K562 (cell line): ENCODE measurements around the gene NDUFV3. TPM values are rescaled to one million over a fixed set of nuclear protein-coding genes. Genes with fewer than 3 reads are reported as not detected.
A peak's percentile ranks its signal among the peaks of the same experiment; 100 is the strongest.

ENCODE experiments used
- BCOR ChIP-seq: fragments of 450-650 bp; IDR thresholded peaks from 2 replicates; pipeline ENCODE4 v1.6.1; 2016
- HOXB6 ChIP-seq: fragments of 250-450 bp; sonication (Bioruptor Pico); IDR thresholded peaks from 2 replicates; pipeline ENCODE4 v1.5.1; 2022; ENCODE audit warnings: mild to moderate bottlenecking, borderline replicate concordance
- PHB2 ChIP-seq: fragments of 450-650 bp; IDR thresholded peaks from 2 replicates; pipeline ENCODE4 v1.6.1; 2017; ENCODE audit warnings: low read depth
- POLR2B ChIP-seq: fragments of 450-650 bp; IDR thresholded peaks from 2 replicates; pipeline ENCODE4 v1.6.1; 2018; ENCODE audit warnings: low read depth; ENCODE audit not compliant: partially characterized antibody
- POLR2H ChIP-seq: IDR thresholded peaks from 2 replicates; pipeline ENCODE4 v1.6.1; 2016; ENCODE audit warnings: missing genetic modification characterization, low read depth, mild to moderate bottlenecking, control low read depth, missing compliant biosample characterization, moderate library complexity
- SRSF3 ChIP-seq: fragments of 200-400 bp; formaldehyde crosslinking; IDR thresholded peaks from 2 replicates; pipeline ENCODE4 v1.6.1; 2016; ENCODE audit warnings: mild to moderate bottlenecking, low read length, moderate library complexity; ENCODE audit not compliant: insufficient read depth
- ZNF133 ChIP-seq: fragments of 250-450 bp; sonication (Bioruptor Pico); IDR thresholded peaks from 2 replicates; pipeline ENCODE4 v1.4.0; 2020; ENCODE audit warnings: mild to moderate bottlenecking
- polyA plus RNA-seq, 8 experiments: library from polyadenylated mRNA; depleted of rRNA in 4 of 8; stranded (reverse) in 5 of 8; unstranded in 3 of 8; fragments of >200 nt; fragmentation: Nextera tagmentation in 2 of 8; fragmentation: Illumina TruSeq in 1 of 8; extraction: Ambion mirVana in 2 of 8; extraction: Trizol in 1 of 8; gene quantifications; 2 replicates each; pipeline versions ENCODE4 v1.2.1 to v1.2.3, GENCODE V29; 2011 to 2014; ENCODE audit warnings: inconsistent platforms in 1 of 8, missing spikeins in 1 of 8
- total RNA-seq, 7 experiments: library from RNA; depleted of rRNA in 6 of 7; stranded (reverse); fragments of >200 nt in 6 of 7; fragmentation: Illumina TruSeq in 2 of 7; extraction: Trizol in 2 of 7; gene quantifications; 2 replicates each; pipeline versions ENCODE4 v1.2.1 to v1.2.3, GENCODE V29; 2011 to 2021; ENCODE audit warnings: low replicate concordance in 1 of 7
- TF ChIP-seq, protein P1 (sequence below): sonication (generic); IDR thresholded peaks from 2 replicates; pipeline ENCODE4 v1.6.1; 2016
- TF ChIP-seq, protein P2 (sequence below): fragments of 450-650 bp; IDR thresholded peaks from 2 replicates; pipeline ENCODE4 v1.6.1; 2017; ENCODE audit warnings: antibody characterized with exemption
- TF ChIP-seq, protein P3 (sequence below): sonication (generic); formaldehyde crosslinking; IDR thresholded peaks from 2 replicates; pipeline ENCODE4 v1.8.0; 2022; ENCODE audit warnings: missing genetic modification reagents, mild to moderate bottlenecking, moderate library complexity, borderline replicate concordance
- TF ChIP-seq, protein P4 (sequence below): fragments of 450-650 bp; IDR thresholded peaks from 2 replicates; pipeline ENCODE4 v1.6.1; 2016; ENCODE audit warnings: low read depth
- TF ChIP-seq, protein P5 (sequence below), 2 experiments: fragments of 450-650 bp in 1 of 2; sonication (generic) in 1 of 2; formaldehyde crosslinking in 1 of 2; IDR thresholded peaks in 1 of 2; conservative IDR thresholded peaks in 1 of 2; 2 replicates each; pipeline versions ENCODE4 v1.6.1 to v1.8.1; 2016 to 2023; ENCODE audit warnings: mild to moderate bottlenecking in 2 of 2, moderate library complexity in 2 of 2, inconsistent platforms in 1 of 2, missing genetic modification reagents in 1 of 2

NDUFV3 gene
- total and polyA plus RNA-seq, 9 of the 15 experiments (the other 6 are each of a cell fraction or from before 2014, with no cell fraction given) = 19.1 to 87.8 (median 74.3) TPM

DNA sequence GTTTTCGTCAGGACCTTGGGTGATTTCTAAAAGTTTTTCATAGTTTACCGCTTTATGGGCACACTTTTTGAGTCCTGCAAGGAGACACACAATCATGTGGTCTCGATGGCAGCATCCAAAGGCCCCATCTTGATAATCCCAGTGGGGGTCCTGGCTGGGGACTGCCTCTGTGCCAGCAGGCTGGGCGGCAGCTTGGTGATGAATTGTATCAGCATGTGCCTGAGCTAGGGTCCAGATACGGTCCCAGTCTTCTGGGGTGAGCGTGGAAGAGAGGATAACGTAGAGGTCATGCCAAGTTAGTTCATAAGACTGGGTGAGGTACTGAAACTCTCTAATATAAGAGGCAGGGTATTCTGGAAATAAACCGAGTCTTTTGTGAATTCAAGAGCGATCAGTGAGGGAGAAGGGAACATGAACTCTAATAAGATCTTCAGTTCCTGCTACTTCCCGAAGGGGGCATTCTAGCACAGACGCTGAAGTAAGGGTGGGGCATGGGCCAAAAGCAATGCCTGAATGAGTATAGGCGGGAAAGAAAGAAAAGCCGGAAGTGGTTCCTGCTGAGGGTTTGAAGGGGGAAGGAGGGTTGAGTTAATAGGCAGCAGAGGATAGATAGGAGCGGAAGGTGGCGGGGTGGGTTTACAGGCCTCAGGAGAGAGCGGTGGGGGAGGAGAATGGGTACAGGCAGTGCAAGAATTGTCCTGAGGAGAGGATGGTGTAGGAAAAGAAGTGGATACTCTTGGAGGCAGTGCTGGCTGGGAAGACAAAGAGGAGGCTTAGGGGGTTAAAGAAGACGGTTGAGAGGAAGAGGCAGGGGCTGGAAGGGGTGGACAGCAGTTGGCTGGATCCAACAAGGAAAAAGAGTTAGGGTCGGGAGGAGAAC, 30.7 kb downstream of the NDUFV3 start (continued):
- TF ChIP-seq, protein P1, sequence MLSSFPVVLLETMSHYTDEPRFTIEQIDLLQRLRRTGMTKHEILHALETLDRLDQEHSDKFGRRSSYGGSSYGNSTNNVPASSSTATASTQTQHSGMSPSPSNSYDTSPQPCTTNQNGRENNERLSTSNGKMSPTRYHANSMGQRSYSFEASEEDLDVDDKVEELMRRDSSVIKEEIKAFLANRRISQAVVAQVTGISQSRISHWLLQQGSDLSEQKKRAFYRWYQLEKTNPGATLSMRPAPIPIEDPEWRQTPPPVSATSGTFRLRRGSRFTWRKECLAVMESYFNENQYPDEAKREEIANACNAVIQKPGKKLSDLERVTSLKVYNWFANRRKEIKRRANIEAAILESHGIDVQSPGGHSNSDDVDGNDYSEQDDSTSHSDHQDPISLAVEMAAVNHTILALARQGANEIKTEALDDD = peak; percentile 71; the same call in 1 of the 2 replicates
- TF ChIP-seq PHB2 (peak; percentile 80), ZNF133 (CRISPR knock-in tag) (no peak), POLR2H (tag) (no peak), HOXB6 (CRISPR knock-in tag) (no peak), BCOR (peak; percentile 89), POLR2B (peak; percentile 89), SRSF3 (no peak)
- TF ChIP-seq, protein P2, sequence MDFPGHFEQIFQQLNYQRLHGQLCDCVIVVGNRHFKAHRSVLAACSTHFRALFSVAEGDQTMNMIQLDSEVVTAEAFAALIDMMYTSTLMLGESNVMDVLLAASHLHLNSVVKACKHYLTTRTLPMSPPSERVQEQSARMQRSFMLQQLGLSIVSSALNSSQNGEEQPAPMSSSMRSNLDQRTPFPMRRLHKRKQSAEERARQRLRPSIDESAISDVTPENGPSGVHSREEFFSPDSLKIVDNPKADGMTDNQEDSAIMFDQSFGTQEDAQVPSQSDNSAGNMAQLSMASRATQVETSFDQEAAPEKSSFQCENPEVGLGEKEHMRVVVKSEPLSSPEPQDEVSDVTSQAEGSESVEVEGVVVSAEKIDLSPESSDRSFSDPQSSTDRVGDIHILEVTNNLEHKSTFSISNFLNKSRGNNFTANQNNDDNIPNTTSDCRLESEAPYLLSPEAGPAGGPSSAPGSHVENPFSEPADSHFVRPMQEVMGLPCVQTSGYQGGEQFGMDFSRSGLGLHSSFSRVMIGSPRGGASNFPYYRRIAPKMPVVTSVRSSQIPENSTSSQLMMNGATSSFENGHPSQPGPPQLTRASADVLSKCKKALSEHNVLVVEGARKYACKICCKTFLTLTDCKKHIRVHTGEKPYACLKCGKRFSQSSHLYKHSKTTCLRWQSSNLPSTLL = peak; percentile 63; the same call in 1 of the 2 replicates
- TF ChIP-seq, protein P3, sequence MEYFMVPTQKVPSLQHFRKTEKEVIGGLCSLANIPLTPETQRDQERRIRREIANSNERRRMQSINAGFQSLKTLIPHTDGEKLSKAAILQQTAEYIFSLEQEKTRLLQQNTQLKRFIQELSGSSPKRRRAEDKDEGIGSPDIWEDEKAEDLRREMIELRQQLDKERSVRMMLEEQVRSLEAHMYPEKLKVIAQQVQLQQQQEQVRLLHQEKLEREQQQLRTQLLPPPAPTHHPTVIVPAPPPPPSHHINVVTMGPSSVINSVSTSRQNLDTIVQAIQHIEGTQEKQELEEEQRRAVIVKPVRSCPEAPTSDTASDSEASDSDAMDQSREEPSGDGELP = peak; percentile 65; the same call in 1 of the 2 replicates
- TF ChIP-seq, protein P4, sequence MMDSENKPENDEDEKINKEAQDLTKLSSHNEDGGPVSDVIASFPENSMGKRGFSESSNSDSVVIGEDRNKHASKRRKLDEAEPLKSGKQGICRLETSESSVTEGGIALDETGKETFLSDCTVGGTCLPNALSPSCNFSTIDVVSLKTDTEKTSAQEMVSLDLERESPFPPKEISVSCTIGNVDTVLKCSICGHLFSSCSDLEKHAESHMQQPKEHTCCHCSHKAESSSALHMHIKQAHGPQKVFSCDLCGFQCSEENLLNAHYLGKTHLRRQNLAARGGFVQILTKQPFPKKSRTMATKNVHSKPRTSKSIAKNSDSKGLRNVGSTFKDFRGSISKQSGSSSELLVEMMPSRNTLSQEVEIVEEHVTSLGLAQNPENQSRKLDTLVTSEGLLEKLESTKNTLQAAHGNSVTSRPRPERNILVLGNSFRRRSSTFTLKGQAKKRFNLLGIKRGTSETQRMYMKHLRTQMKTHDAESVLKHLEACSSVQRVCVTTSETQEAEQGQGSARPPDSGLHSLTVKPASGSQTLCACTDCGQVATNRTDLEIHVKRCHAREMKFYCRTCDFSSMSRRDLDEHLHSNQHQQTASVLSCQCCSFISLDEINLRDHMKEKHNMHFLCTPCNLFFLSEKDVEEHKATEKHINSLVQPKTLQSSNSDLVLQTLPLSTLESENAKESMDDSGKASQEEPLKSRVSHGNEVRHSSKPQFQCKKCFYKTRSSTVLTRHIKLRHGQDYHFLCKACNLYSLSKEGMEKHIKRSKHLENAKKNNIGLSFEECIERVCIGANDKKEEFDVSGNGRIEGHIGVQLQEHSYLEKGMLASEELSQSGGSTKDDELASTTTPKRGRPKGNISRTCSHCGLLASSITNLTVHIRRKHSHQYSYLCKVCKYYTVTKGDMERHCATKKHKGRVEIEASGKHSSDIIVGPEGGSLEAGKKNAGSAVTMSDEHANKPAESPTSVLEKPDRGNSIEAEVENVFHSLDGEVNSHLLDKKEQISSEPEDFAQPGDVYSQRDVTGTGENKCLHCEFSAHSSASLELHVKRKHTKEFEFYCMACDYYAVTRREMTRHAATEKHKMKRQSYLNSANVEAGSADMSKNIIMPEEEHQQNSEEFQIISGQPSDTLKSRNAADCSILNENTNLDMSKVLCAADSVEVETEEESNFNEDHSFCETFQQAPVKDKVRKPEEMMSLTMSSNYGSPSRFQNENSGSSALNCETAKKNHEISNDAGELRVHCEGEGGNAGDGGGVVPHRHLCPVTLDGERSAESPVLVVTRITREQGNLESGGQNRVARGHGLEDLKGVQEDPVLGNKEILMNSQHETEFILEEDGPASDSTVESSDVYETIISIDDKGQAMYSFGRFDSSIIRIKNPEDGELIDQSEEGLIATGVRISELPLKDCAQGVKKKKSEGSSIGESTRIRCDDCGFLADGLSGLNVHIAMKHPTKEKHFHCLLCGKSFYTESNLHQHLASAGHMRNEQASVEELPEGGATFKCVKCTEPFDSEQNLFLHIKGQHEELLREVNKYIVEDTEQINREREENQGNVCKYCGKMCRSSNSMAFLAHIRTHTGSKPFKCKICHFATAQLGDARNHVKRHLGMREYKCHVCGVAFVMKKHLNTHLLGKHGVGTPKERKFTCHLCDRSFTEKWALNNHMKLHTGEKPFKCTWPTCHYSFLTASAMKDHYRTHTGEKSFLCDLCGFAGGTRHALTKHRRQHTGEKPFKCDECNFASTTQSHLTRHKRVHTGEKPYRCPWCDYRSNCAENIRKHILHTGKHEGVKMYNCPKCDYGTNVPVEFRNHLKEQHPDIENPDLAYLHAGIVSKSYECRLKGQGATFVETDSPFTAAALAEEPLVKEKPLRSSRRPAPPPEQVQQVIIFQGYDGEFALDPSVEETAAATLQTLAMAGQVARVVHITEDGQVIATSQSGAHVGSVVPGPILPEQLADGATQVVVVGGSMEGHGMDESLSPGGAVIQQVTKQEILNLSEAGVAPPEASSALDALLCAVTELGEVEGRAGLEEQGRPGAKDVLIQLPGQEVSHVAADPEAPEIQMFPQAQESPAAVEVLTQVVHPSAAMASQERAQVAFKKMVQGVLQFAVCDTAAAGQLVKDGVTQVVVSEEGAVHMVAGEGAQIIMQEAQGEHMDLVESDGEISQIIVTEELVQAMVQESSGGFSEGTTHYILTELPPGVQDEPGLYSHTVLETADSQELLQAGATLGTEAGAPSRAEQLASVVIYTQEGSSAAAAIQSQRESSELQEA = peak; percentile 86
- TF ChIP-seq, protein P5, sequence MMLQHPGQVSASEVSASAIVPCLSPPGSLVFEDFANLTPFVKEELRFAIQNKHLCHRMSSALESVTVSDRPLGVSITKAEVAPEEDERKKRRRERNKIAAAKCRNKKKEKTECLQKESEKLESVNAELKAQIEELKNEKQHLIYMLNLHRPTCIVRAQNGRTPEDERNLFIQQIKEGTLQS (IDR thresholded peaks at IDR 0.05) = no peak; the same call in 1 of the 2 replicates
- TF ChIP-seq, protein P5 (CRISPR knock-in tag; conservative IDR thresholded peaks at IDR 0.05) = no peak
